Upper lobe of left lung (tissue), 4 donors: Measurements from ENCODE around the gene EPYC.

Experiments
- EP300 ChIP-seq, 4 donors: sonication (generic); formaldehyde crosslinking; IDR thresholded peaks; one replicate each; pipeline ENCODE4 v1.5.1; 2017; ENCODE audit warnings: antibody characterized with exemption in 4 of 4, control low read depth in 2 of 4
- POLR2A ChIP-seq, 4 donors: fragments of 450-650 bp; IDR thresholded peaks; one replicate each; pipeline ENCODE4 v1.5.1; 2016 to 2017; ENCODE audit warnings: antibody characterized with exemption in 4 of 4, mild to moderate bottlenecking in 2 of 4

GRCh38 chr12:91004872-91005271 is at the start of gene EPYC:
- no peak for TF ChIP-seq POLR2A (IDR thresholded peaks at IDR 0.05)
- TF ChIP-seq EP300 (IDR thresholded peaks at IDR 0.05), result no peak
